Caki2 (cell line): ENCODE measurements around the gene DYRK1A. TPM values are rescaled to one million over a fixed set of nuclear protein-coding genes. Genes with fewer than 3 reads are reported as not detected.

ENCODE experiments used
- DNase-seq: peaks from one replicate; pipeline ENCODE4 v3.0.0-alpha.2; 2015; ENCODE audit warnings: low read depth
- in situ Hi-C: cut with HindIII; loops from 2 replicates; pipeline ENCODE4 v1.10.0; 2016; ENCODE audit warnings: low sequenced_read_pairs, low pct_unique_long_range_greater_than_20kb, mixed read lengths
- total RNA-seq: library from RNA; depleted of rRNA; stranded (reverse); fragments of >200 nt; shearing (Covaris generic); gene quantifications from 2 replicates; pipeline ENCODE4 v1.2.3, GENCODE V29; 2014; ENCODE audit warnings: low replicate concordance

The DYRK1A gene
- total RNA-seq, 1 experiment from 2014 or later: 43.5 TPM

DNA sequence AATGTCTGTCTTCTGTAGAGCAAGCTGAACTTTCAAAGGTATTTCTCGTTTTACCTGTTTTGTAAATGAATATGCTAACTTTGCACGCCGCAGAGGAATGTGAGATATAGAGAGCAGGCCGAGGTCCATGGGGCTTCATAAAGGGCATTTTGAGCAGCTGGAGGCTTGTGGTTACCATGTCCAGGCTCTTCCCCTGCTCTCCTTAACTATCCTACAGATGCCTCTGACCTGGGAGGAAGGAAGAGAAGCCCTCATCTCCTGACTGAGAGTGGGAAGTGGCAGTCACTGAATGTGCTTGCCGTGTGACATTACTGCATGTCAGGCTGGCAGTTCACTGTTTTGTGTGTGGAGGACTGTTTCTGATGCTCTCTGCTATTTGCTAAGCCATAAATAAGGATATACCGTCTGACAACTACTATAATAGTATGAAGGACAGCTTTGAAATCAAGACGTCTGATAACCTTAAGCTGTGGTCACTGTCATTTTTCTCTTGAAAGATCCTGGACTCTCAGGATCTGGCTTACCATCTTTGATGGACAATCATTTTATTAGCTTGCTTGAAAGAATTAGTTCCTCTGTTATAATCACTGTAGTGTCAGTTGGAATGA is 92.2 kb downstream of the DYRK1A start:
- in situ Hi-C loops: no loop called here

DNA sequence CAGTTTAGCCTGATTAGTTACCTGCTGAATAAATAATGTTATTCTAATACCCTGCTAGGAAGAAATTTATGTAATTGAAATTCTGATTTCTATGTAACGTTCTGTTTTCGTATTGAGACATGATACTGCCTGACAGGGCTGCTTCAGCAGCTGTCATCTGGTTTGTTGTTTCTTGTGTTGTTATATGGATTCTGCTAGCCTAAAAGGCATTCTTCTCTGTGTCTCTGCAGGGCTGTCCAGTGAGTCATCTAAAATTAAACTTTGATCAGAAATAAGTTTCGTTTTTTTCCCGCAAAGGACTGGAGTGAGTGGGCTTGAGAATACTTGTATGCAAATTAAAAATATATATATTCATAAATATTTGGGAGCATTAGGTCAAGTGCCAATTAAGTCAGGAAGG is 93.0 kb downstream of the DYRK1A start:
- DNase-seq: no peak
- in situ Hi-C loops: no loop called here

More for the DNA sequence above, 92.2 kb downstream of the DYRK1A start:
- DNase-seq: no peak

DNA sequence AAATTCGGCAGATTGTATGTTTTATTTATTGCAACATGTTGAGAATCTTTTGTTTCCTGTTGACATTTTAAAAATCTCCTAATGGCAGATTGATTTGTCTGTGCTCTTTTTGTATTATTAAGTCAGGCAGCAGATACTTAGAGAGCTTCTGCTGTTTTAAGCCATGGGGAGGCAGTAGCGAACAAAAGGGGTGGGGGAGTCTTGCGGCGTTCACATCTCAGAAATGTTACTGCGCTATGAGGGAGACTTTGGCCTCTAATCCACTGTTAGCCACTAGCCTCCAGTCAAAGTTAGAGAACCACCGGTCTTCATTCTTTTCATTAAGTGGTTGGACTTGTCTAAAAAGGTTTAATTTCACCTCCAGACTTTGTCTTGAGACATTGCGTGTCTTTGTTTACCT is 93.6 kb downstream of the DYRK1A start:
- in situ Hi-C loops: no loop called here
- no peak for DNase-seq

DNA sequence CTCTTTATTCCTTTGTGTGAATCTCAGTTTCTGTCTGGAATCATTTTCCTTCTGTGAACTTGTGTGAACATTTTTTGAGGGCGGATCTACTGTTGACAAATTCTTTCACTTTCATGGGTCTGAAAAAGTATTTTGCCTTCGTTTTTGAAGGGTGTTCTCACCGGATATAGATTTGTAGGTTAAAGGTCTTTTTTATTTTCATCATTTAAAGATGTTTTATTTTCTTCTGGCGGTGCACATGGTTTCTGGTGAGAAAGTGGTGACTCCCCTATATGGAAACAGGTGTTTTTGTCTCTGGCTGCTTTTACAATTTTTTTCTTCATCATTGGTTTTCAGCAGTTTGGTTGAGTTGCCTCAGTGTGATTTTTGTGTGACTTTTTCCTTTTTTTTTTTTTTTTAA is 94.9 kb downstream of the DYRK1A start:
- in situ Hi-C loops: no loop called here
- DNase-seq: no peak

DNA sequence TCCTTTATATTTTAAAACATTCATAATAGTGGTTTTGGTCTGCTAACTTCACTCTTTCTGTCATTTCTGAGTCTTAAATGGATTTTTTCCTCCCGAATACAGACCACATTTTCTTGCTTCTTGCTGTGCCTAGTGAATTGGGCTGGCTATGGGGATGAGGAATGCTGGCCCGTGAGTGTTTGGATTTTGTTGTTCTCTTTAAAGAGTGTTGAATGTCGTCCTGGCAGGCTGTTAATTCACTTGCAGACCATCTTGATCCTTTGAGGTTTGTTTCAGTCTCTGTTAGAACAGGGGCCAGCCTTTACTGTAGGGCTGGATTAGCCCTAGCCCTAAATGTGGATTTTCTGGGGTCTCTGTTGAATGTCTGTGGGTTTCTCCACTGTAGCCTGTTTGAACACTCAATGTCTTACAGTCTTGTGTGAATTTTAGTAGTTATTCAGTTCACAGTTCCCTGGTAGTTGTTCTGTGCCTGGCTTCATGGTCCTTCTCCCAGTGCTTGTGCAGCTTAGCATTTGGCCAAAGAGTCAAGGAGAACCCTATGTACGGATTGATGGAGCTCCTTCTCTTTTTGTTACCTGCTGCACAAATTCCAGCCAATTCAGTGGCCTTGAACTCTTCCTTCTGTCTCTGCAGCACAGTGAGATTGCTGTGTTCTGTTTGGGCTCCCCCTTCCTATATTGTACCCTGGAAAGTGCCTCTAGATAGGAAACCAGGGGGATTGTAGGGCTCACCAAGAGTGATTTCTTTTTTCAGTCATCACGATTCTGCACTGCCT is 95.7 kb downstream of the DYRK1A start:
- no peak for DNase-seq
- in situ Hi-C loops: no loop called here

DNA sequence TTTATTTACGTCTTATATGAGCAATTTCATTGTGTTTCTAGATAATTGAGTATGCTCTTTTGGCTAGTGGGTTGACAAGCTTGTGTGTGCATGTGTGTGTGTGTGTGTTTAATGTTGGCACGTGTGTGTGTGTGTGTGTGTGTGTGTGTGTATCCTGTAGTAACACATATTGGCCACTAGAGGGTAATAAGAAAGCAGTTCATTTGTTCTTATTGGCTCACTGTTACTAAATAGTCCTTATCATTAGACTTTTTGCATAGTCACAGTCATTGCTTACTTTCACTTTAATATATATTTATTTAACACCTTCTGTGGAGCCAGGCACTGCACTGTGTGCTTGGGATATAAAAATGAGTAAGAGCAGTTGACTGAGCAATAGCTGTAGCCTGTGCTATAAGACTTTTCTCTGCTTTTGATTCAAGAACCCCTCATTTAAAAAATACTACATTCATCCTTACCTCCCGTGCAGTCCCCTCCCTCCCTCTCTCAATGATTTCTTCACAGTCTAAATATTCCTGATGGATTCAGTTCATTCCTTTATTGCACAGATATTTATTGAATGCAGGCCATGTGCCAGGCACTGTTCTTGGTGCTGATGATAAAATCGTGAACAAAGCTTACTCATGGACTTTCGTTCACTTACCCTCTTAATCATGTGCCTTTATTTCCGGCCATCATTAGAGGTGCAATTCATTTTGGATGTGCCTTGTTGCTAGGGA is 96.7 kb downstream of the DYRK1A start:
- DNase-seq: peak; percentile 77
- in situ Hi-C loops: no loop called here

DNA sequence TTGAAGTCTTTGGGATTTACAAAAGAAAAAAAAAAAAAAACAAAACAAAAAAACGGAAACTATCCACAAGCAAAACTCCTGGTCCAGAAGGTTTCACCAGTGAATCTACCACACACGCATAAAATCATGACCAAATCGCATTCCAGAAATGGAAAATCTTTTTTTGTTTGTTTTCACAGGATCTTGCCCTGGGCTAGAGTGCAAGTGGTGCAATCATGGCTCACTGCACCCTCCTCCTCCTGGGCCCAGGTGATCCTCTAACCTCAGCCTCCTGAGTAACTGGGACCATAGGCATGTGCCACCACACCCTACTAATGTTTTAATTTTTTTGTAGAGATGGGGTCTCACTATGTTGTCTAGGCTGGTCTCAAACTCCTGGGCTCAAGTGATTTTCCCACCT is 100.5 kb downstream of the DYRK1A start:
- in situ Hi-C loops: no loop called here
- DNase-seq: no peak

DNA sequence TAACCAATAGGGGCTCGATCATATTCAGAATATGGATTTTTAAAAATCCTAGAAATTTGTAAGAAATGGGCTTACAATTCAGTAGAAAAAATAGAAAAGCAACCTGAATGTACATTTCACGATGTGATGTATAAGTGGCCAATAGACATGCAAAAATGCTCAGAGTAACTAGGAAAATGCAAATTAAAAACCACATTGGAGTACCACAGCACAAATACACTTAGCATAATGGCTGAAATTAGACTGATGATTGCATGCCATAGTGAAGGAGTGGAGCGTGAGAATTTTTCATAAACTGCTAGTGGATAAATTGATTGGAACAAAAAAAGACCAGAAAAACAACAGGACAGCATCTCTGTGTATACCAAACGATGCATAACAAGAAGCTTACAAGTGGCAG is 102.3 kb downstream of the DYRK1A start:
- in situ Hi-C loops: no loop called here
- DNase-seq: no peak

DNA sequence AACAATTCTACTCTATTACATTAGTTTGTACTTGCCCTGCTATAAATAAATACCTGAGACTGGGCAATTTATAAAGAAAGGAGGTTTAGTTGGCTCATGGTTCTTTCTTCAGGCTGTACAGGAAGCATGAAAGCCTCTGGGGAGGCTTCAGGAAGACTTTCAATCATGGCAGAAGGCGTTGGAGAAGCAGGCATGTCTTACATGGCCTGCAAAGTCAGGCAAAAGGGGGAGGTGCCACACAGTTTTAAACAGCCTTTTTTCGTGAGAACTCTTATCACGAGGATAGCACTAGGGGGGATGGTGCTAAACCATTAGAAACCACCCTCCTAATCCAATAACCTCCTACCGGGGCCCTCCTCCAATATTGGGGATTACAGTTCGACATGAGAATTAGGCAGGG is 102.9 kb downstream of the DYRK1A start:
- in situ Hi-C loops: no loop called here
- DNase-seq: no peak

DNA sequence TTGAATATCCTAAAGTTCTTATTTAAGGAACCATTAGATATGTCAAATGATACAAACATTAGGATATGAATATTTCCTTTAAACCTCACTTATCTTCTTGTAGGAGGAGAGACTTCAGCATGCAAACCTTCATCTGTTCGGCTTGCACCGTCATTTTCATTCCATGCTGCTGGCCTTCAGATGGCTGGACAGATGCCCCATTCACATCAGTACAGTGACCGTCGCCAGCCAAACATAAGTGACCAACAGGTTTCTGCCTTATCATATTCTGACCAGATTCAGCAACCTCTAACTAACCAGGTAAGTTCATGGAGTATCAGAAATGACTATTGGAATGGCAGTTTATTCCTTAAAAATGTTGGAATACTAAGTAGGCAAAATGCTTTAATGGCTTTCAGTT is 106.0 kb downstream of the DYRK1A start:
- in situ Hi-C loops: no loop called here
- DNase-seq: no peak

DNA sequence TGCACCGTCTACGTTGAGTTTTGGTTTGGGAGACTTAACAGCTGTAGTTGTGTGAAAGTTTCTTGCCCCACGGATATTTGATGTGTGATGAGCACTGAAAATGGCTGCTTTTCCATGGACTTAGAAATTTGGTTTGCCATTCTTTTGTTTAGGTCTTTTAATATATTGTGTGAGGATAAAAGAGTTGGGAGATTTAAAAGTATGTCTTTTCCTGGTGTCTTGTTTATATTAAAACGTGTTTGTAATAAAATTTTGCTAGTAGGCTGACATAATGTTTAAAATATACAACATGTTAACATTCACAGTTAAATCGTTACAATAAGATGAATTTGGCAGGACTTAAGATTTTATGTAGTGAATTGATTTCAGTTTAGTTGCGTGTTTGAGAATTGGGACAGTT is 106.9 kb downstream of the DYRK1A start:
- no peak for DNase-seq
- in situ Hi-C loops: no loop called here

DNA sequence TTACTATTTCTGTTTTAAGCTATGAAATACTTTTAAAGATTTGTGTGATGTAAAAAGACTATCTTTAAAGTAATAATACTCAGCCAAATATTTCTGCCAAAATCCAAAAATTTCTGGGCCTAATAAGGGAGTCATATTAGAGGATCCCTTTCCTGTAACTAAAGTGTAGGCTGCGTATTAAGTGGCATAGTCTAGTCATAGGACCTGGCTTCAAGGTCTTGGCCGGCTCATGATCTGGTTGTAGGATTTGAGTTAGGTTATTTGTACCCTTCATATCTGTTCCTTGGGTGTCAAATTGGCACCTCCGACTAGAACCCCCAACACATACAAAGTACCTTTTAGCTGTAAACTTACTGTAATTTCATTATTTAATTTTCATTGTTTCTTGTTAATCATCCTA is 107.8 kb downstream of the DYRK1A start:
- in situ Hi-C loops: no loop called here
- no peak for DNase-seq

DNA sequence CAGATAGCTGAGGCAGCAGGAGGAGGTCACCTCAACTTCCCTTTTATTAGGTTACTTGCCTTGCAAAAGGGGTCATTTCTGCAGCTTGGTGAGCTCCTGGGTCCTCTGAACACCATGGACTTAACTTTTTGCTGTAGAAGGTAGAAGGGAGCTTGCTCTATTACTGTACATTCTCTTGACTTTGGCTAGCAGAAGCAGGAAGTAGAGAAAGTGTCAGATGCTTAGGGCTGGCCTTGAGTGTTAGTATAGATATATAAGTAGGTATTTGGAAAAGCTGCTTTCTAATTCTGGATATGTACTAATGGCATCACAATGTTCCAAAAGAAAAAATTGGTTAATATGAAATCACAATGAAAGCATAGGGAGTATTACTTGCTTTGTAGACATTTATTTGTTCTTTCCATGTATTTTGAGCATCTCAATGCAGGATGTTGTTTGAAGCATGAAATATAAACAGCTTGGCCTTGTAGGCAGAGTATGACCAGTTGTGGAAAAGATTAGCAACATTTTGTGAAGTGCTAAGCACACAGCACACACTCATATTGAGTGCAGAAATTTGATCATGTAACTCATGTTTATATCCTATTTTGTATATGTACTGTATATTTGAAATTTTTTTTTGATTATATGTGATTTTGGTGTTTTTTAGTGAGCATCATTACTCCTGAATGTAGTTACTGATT is 108.8 kb downstream of the DYRK1A start:
- no peak for DNase-seq
- in situ Hi-C loops: no loop called here

DNA sequence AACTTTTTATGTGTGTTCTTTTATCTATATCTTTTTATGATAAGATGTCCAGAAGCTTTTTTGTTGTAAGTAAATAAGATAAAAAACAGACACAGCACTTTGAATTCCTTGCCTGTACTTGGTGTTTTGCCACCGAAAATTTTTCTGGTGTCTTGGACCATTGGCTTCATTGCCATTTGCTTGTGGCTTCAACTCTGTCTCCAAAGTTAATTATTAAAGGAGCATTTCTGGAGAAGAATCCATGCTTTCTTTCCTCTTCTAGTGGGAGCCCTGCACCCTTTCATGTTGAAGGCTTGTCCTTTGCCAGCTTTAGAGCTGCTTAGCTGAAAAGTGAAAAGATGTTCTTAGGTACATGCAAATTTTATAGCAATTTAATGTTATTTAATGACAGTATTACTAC is 112.2 kb downstream of the DYRK1A start:
- DNase-seq: peak; percentile 50
- in situ Hi-C loops: no loop called here

DNA sequence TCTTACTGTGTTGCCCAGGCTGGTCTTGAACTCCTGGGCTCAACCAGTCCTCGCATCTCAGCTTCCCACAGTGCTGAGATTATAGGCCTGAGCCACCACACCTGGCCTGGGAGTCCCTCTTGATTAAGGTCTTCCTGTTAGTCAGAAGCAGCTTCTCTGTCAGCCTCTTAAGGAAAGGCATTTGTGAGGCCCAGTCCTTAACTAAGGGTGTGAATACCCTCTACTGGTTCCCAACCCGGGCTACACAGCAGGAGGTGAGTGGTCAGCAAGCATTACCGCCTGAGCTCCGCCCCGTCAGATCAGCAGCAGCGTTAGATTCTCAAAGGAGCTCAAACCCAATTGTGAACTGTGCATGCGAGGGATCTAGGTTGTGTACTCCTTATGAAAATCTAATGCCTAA is 117.2 kb downstream of the DYRK1A start:
- in situ Hi-C loops: no loop called here

DNA sequence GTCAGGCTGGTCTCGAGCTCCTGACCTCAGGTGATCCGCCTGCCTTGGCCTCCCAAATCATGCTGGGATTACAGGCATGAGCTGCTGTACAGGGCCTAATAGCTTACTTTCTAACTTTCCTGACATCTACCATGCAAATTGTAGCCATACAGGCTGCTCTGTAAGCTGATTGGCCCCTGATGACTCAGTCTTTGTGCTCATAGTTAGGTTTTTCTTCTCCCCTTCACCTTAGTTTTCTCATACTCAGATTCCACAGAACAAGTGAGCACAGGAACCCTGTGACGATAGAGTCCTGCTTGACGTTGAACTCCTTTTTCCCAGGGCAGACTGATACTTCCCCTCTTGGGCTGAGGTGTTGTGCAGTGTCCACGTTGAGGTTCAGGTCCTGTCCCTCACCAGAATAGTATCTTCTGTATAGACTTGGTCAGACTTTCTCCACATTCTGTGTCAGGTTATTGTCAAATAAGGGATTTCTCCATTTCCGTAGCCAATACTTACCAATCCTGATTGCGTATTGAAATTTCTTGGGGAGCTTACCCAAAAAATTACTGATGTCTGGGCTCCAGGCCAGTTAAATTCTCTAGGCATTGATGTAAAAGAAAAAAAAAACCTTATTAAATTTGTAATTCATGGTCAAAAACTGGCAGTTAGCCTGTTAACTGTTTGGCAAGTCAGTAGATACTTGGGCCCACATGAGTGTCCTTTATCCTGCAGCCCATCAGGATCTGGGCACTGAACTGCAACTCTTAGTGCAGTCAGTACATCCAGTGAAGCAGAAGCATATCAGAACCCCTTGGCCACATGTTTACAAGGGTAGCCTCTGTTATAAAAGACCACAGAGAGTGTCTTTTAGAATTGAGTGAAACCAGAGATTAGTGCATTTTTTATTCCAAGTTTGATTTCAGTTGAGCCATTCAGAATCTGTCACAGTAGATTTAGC is 118.2 kb downstream of the DYRK1A start:
- no peak for DNase-seq
- in situ Hi-C loops: no loop called here

More for the DNA sequence above, 117.2 kb downstream of the DYRK1A start:
- DNase-seq: no peak

DNA sequence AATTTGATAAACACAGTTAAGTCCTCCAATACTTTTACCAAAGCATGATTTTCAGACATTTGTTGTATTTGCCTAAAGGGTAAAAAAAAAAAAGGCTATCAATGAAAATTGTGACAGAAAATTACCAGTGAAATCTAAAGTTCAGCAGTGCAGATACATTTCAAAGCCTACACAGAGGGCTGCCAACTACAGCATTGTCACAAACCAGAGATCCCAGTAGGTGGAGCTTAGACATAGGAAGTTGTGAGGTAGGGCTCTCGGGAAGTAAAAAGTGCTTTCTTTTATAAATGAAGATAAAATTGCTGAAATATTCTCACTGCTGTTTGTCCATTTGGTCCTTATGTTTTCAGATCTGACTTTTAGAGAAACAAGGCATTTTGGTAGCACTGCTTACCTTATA is 123.0 kb downstream of the DYRK1A start:
- in situ Hi-C loops: no loop called here
- no peak for DNase-seq

DNA sequence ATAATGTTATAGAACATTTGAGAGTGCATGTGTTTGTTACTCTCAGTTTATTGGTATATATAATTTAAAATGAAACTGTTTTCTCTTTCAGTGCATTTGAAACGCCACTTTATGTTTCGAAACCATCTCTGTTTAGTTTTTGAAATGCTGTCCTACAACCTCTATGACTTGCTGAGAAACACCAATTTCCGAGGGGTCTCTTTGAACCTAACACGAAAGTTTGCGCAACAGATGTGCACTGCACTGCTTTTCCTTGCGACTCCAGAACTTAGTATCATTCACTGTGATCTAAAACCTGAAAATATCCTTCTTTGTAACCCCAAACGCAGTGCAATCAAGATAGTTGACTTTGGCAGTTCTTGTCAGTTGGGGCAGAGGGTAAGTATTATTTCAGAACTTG is 123.5 kb downstream of the DYRK1A start:
- in situ Hi-C loops: no loop called here
- no peak for DNase-seq
